ENCODE measurements around the gene TMEM175.

GRCh38 chr4:950136-951020 lies 18.1 kb downstream of the TMEM175 start:
- TF ChIP-seq USF2 (IDR thresholded peaks at IDR 0.05; ENCODE audit: borderline replicate concordance, low read depth, low read length) (no peak), CTCF (IDR thresholded peaks at IDR 0.05) (no peak), EZH2phosphoT487 (IDR thresholded peaks at IDR 0.05; ENCODE audit: borderline replicate concordance, low read depth) (no peak), CHD2 (IDR thresholded peaks at IDR 0.05; ENCODE audit: low read length, partially characterized antibody) (no peak), POLR2AphosphoS5 (IDR thresholded peaks at IDR 0.05; ENCODE audit: low read depth, low read length) (no peak), REST (IDR thresholded peaks at IDR 0.05; ENCODE audit: low read depth, low read length) (no peak), YY1 (IDR thresholded peaks at IDR 0.05; ENCODE audit: low read depth) (no peak), RXRA (IDR thresholded peaks at IDR 0.05; ENCODE audit: borderline replicate concordance, low read depth) (no peak), MXI1 (IDR thresholded peaks at IDR 0.05; ENCODE audit: low read depth, low read length) (no peak), SMC3 (IDR thresholded peaks at IDR 0.05; ENCODE audit: low read depth, low read length) (no peak), TAF1 (IDR thresholded peaks at IDR 0.05; ENCODE audit: borderline replicate concordance, low read depth, low read length) (no peak)

Data from SK-N-SH (cell line).